Left ventricle myocardium inferior (tissue), 1 donor: ENCODE measurements around the gene IZUMO1. TPM values are rescaled to one million over a fixed set of nuclear protein-coding genes. Genes with fewer than 3 reads are reported as not detected.

Experiments
- DNase-seq: peaks from one replicate; pipeline ENCODE4 v3.0.0-alpha.2; 2020
- H3K27ac ChIP-seq: fragments of 200-600 bp; replicated peaks from 2 replicates; pipeline ENCODE4 v1.8.0; 2021
- H3K27me3 ChIP-seq: fragments of 200-600 bp; 2 replicates; pipeline ENCODE4 v1.8.0; 2021; ENCODE audit warnings: low read depth
- H3K36me3 ChIP-seq: fragments of 200-600 bp; 2 replicates; pipeline ENCODE4 v1.8.0; 2021
- H3K4me1 ChIP-seq: fragments of 200-600 bp; 2 replicates; pipeline ENCODE4 v1.8.0; 2021
- H3K4me3 ChIP-seq: fragments of 200-600 bp; 2 replicates; pipeline ENCODE4 v1.8.0; 2021; ENCODE audit warnings: mild to moderate bottlenecking, moderate library complexity
- H3K9me3 ChIP-seq: fragments of 200-600 bp; replicated peaks from 2 replicates; pipeline ENCODE4 v1.8.0; 2021
- intact Hi-C: fragments of 100-400 bp; cut with micrococcal nuclease; formaldehyde crosslinking; loops from one replicate; pipeline ENCODE4 v1.11.0; 2022
- total RNA-seq: library from RNA; stranded (reverse); fragmentation: NEBNext Ultra II Directional; extraction: Animal tissue kit (Norgen Biotek cat#: 25700); gene quantifications from one replicate; pipeline ENCODE4 v1.2.1, GENCODE V29; 2021
- TF ChIP-seq, protein P1 (sequence below): fragments of 200-600 bp; IDR thresholded peaks from 2 replicates; pipeline ENCODE4 v1.8.0; 2021; ENCODE audit warnings: antibody characterized with exemption, mild to moderate bottlenecking, borderline replicate concordance
- donor health status: DM: no; HTN: yes; CAD: no; lungs with severe emphysema.

The IZUMO1 gene
- total RNA-seq, 1 donor from 2014 or later = 0.60 TPM

DNA sequence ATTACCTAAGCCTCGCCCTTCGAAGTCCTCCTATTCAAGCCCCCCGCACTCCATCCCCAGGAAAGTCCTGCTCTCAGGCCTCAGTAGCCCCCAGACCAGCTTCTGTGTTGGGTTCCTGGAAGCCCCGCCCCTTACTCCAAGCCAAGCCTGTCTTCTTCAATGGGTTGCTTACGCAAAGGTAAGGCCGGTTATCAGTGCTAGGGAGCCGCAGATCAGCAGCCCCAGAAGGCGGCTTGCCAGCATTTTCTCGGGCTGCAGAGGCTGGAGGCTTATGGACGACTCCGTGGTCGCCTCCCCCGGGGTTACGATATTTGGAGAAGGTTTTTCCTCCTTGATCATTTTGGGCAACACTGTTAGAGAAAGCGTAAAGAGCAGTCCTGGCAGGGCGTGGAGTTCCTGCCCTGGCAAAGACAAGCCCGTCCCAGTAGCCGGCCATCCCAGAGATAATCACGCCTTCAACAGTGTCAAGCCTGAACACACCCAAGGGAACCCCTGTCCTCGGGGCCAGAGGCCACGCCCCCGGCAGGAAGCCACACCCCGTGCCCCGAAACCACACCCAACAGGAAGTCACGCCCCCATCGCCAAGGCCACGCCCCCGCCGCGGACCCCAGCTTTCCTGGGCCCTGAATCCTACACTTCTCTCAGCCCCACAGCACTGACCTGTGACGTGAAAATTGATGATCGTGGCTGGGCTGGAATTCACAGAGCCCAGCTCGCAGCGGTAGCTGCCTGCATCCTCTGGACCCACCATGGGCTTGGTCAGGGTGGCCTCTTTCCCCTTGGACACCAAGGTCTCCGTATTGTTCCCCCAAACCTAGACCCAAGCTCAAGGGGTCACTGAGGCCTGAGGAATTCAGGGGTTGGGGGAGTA is 5.3 kb downstream of the IZUMO1 start:
- intact Hi-C loops = loop anchor here (10.0 kb wide), 1 partner anchor 97 kb away; the partner anchor contains the start of gene CA11
- Histone ChIP-seq H3K9me3 (no peaks in the 10 kb centered on the region), H3K27me3 (peaks cover 9% of the 10 kb centered on the region), H3K4me1 (peaks cover 46% of the 10 kb centered on the region), H3K36me3 (no peaks in the 10 kb centered on the region), H3K4me3 (peak overlapping the region; percentile 71), H3K27ac (peak overlapping the region; percentile 92)
- TF ChIP-seq, protein P1, sequence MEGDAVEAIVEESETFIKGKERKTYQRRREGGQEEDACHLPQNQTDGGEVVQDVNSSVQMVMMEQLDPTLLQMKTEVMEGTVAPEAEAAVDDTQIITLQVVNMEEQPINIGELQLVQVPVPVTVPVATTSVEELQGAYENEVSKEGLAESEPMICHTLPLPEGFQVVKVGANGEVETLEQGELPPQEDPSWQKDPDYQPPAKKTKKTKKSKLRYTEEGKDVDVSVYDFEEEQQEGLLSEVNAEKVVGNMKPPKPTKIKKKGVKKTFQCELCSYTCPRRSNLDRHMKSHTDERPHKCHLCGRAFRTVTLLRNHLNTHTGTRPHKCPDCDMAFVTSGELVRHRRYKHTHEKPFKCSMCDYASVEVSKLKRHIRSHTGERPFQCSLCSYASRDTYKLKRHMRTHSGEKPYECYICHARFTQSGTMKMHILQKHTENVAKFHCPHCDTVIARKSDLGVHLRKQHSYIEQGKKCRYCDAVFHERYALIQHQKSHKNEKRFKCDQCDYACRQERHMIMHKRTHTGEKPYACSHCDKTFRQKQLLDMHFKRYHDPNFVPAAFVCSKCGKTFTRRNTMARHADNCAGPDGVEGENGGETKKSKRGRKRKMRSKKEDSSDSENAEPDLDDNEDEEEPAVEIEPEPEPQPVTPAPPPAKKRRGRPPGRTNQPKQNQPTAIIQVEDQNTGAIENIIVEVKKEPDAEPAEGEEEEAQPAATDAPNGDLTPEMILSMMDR = no peak
- DNase-seq = peak; percentile 59

DNA sequence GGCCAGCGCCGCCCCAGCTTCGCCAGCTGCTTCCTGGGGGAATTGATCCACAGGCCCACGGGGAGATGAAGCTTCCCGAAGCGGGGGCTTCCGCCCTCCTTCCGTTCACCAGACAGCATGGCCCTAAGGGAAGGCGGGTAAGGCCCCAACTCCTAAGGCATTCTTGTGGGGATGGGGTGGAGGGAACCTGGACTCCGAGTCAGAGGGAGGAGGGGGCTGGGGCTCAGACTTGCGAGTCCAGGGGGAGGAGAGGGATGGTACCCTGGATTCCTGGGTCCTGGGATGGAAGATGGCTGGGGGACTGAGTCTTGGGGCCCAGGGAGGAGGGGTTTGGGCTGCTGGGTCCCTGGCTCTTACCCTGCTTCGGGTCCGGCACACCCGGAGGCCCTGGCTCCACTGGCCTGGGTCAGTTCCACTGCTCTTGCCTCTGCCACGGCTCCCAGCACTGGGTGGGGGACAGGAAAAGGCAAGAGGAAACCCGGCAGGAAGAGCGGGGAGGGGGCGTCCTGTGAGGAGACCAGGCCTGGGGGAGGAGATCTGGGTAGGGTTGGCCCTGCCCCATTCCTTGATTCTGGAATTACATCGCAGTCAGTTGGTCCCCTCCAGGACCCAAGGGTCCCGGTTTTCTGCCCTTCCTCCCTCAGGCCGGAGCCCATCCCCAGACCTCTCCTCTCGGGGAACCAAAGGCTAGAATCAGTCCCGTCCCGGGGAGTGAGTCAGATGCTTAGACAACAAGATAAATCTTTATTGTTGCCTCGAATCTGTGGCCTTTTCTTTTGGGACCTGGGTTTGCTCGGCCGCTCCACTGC is 6.3 kb downstream of the IZUMO1 start, which contains the start of gene RASIP1:
Gene RASIP1 (minus strand): TSS at position 447 of the 809 bp plus-strand sequence. CDS start 328 bp downstream, at position 119.
- peak; percentile 68 for DNase-seq
- intact Hi-C loops = loop anchor here (10.0 kb wide), 1 partner anchor 96 kb away; the partner anchor contains the start of gene CA11
- H3K9me3 ChIP-seq = no peaks in the 10 kb centered on the region
- TF ChIP-seq, protein P1 = no peak
- no peaks in the 10 kb centered on the region for H3K27me3 ChIP-seq
- H3K4me3 ChIP-seq = peak within 1 kb of the TSS; percentile 71
- H3K27ac ChIP-seq = peak within 1 kb of the TSS; percentile 92
- H3K4me1 ChIP-seq = peaks cover 44% of the 10 kb centered on the region
- peaks cover 2% of the 10 kb centered on the region for H3K36me3 ChIP-seq

DNA sequence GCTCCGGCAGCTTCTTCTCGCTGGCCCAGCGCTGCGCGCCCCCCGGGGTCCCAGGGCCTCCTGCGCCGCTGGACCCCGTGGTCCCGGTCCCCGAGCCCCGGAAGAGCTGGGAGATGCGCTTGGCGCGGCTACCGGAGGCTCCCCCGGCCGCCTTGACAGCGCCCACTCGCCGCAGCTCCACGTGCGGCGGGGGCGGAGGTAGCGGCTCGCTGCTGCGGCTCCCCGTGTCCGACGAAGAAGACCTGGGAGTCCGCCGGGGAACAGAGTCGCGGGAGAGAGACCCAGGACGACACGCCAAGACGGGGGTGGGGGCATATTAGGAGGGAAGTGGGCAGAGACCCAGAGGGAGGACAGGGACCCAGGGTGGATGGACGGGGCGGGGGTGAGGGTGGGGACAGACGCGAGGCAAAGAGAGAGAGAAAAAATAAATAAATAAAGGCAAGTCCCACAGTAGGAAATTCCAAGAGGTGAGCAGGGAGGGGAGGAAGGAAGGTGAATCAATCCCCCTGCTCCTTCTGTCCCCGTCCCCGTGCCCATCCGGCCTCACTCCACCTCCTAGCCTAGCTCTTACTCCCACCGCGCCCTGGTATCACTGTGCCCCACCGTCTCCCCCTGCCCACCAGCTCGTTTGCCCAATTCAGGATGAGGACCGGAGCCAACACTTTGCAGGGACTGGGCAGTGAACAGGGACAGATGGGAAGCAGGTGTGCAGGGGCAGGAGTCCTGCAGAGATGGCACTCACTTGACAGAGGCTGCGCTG is 7.1 kb downstream of the IZUMO1 start:
- peak overlapping the region; percentile 92 for H3K27ac ChIP-seq
- H3K36me3 ChIP-seq = peaks cover 10% of the 10 kb centered on the region
- intact Hi-C loops = loop anchor here (10.0 kb wide), 1 partner anchor 95 kb away; the partner anchor contains the start of gene CA11
- H3K27me3 ChIP-seq = no peaks in the 10 kb centered on the region
- H3K4me3 ChIP-seq = peak overlapping the region; percentile 71
- H3K4me1 ChIP-seq = peaks cover 49% of the 10 kb centered on the region
- no peak for DNase-seq
- no peaks in the 10 kb centered on the region for H3K9me3 ChIP-seq
- TF ChIP-seq, protein P1 = no peak

DNA sequence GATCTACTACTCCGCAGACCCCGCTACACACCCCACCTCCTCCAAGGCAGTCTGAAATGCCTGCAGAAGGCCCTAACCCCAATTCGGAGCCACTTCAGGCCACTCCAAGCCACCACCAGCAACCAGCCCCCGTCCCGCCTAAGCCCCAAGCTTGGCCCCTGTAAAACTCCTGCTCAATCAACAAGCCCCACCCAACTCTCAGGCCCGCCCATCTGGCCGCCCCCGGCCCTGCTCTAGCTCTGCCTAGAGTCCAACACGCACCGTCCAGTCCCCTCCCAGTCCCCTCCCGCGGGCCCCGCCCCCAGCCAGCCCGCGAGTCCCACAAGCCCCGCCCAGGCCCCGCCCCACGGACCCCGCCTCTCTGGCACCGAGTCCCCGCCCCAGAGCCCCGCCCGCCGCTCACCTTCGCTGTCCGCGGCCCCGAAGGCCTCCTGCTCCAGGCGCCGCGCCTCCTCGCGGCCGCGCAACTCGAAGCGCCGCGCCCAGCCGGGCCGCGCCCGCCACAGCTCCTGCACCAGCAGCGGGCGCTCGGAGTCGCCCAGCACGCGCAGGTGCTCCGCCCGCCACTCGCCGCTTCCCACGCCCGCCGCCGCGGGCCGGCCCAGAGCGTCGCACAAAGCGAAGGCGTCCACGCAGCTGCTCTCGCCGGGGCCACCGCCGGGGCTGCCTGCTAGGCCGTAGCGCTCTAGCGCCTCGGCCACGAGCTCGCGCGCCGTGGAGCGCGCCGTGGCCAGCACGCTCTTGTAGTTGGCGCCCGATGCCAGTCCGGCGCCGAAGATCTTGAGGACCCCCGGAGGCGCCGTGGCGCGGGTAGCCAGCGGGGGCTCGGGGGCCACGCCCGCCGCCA is 7.9 kb downstream of the IZUMO1 start:
- TF ChIP-seq, protein P1 = peak; percentile 64
- peaks cover 49% of the 10 kb centered on the region for H3K4me1 ChIP-seq
- H3K36me3 ChIP-seq = peaks cover 11% of the 10 kb centered on the region
- H3K27me3 ChIP-seq = no peaks in the 10 kb centered on the region
- H3K9me3 ChIP-seq = no peaks in the 10 kb centered on the region
- peak; percentile 94 for DNase-seq
- H3K27ac ChIP-seq = peak overlapping the region; percentile 92
- intact Hi-C loops = no loop called here
- H3K4me3 ChIP-seq = peak overlapping the region; percentile 71
